ENCODE measurements around the gene HIC1.

HIC1 gene

DNA sequence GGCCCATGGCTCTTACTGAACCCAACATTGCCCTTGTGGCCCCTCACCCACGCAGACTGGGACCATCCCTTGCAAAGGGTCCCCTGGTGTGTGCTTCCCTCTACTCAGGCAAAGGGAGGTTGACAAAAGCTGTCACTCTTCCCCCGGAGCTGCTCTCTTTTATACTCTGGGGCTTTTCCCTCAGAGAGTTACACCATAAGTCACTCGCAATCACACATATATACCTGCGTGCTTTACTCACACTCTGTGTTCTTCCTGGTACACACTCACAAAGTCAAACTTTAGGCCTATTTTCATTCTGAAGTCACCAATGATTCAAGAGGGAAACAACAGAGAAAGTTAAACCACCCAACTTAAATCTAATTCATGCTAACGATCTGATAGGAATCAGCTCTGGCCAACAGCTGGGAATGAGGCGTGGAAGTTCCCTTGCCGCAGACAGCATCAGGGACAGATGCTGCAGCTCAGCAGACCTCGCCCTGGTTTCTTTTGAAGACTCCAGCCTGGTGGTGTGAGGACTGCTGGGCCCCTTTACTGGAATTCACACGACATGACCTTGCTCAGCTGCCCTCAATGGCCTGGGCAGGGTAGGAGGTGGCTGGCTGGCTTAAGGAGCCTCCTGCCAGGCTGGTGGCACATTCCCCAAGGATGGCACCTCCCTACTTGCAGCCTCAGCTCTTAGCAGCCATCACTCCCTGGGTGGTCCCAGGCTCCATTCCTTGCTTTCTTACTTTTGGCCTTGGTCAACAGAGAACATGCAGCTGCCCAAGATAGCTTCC lies 27.3 kb downstream of the HIC1 start:
- DNase-seq, result no peak

DNA sequence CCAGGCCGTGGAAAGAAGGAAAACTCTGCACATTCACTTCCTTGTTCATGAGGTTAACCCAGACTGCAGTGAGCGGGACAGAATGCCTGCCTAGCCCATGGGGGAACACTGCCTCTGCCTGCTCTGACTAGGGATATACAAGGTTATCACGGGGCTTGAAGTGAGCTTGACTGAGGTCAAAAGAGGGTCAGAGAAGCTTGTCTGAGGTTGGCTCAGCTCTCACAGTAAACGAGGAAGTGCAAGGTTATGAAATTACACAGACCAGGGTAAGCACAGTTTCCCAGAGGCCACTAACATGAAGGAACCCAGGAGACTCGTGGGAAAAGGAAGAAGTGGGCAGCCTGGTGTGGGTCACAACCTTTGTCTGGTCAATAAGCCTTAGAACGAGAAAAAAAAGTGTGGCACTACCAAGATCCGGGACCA lies 28.7 kb downstream of the HIC1 start:
- no peak for DNase-seq

DNA sequence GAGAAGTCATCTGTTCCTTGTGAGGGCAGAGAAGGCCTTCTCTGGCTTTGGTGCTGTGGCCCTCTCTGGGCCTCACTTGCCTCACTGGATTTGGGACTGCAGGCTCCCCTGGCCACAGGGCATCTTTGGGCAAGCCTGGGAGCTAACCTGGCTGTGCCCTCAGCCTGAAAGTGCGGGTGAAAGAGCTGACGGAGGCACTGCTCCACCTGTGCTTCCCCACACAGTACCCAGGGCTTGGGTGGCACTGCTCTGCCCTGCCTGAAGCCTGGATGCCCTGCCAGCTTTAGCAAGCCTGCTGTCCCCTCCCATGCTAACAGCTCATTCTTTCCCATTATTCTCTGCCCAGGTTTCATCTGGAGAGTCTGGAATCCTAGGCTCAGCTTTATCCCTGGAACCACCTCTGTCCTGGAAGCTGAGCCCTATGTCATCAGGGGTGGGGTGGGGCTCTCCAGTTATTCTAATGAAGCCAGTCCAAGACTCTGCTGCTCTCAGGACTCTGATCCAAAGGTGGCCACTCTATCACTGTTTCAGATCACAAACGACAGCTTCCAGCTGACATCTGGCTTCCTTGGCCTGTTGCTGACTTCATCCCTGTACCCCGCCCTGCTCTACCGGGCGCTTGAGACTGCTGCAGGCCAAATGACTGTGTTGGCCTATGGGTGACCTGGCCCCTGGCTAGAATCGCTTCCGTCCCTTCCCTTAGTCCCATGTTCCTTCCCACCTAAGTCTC lies 29.3 kb downstream of the HIC1 start:
- no peak for DNase-seq

DNA sequence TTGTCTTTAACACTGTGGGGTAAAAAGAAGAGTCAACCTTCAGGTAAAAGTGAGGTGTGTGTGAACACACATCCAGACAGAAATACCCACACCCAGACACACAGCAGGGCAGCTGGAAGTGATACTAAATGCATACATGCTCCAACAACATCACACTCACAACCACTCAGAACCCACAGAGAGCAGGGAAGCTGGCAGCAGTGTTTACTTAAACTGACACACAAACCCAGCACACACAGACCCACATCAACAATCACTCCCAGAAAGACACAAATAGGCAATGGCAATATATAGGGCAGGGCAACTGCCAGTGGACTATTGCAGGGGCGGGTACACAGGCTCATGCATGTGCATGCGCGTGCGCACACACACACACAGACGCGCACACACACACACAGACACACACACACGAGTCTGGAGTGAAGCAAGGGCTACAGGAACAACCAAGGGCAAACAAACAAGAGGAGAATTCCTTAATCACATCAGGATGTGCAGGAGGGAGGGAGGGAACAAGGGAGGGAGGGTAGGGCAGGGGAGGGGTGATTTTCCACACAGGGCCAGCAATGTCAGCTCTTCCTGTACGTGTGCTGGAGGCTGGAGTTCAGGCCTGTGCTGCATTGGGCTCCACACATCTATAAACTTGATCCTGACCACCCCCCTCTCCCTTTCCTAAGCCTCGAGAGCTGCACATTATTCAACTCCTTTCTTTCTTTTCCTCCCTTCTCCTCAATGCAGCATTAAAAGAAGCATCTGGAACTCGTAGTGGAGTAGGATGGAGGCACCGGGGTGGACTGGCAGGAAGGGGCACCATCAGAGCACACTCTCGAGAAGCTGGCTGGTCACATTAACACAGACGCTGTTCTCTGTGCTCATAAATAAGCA lies 30.1 kb downstream of the HIC1 start:
- no peak for DNase-seq

DNA sequence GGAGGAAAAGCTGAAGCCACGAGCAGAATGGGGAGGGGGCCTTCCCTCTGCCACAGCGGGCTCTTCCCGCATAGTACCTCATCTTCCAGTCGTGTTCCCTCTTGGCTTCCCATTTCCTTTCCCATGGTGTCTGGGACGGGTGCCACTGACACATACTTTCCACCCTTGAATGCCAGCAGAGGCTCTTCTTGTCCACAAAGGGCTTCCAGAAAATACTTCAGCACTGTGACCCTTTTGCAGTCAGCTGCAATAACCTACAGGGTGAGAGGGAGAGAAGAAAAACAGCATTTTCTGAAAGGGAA lies 30.7 kb downstream of the HIC1 start:
- DNase-seq, result no peak

DNA sequence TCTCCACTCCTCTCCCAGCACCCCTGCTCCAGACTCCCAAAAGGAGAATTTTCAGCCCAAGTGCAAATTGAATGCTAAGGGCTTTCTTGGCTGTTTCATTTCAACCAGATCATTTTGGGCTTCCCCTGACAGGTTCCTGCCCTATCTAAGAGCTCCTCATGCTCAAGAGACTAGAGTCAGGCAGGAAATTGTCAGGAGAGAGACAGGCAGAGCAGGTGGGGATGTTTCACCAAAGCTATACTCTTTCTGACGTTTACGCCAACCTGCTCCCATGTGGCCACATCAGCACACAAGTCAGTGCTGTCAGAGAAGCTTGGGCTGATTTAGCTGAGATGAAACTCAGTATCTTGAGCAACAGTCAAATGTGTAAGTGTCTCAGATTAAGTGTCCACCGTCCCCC lies 31.4 kb downstream of the HIC1 start:
- DNase-seq, result no peak

DNA sequence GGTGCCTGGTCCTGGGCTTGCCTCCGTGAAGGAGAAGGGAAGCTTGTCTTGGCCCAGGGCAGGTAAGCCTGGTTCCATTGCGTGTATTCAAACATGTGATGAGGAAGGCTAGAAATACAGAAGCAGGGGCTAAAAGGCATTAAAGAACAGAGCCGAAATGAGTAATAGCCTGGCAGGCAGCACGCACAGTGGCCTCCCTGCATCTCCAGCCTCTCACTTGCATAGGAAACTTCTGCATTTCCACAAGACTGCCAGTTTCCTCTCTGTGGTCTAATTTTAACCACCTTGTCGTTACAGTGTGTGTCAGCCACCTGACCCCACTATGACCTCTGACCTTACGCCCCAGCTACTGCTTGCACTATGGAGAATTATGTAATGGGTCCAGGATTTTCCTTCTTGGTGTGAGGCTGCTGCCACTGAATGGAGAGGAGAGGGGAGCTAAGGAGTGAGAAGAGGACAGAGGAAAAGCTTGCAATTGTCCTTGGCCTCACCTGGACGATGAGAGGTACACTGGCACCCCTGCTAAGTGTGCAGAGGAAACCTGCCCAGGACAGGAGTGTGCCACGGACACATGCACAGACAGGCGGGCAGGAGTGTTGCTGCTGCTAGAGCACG lies 32.8 kb downstream of the HIC1 start:
- peak; percentile 31 to 49 for DNase-seq

DNA sequence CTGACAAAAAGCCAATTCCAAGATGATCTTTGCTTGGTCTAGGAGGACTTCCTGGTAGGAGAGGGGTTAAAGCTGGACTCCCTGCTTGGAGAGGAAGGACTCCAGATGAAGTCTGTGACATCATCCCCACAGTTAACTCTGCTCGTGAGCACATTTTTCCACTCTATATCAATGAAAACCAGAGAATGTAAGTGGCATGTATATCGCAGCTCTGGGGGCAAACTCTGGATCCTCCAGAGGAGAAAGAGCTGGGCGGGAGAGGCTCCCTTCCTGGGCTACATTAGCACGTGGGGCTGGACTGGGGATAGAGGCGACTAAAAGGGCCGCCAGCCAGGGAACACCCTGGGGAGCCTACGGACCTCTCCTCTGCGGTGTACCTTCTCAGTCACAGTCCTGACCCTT lies 34.1 kb downstream of the HIC1 start:
- no peak for DNase-seq

DNA sequence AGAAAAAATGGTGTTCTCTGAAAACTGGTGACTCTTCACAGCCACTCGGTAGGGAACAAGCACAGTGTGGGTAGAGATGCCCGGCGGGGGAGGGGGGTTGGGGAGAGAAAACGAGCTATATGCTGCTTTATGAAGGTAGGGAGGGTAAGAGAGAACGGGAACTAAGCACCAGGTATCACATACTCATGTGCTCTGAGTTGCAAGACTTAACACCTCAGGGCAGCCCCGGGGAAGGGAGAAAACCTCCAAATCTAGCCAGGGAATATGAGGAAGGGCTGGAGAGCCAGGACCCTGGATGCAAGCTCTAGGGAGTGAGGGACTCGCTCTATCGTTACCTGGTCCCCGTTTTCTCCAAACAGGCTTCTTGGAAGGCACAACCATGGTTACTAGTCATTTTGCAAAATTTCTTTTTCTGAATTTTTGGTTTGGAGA lies 35.3 kb downstream of the HIC1 start:
- peak; percentile 34 to 43 for DNase-seq

DNA sequence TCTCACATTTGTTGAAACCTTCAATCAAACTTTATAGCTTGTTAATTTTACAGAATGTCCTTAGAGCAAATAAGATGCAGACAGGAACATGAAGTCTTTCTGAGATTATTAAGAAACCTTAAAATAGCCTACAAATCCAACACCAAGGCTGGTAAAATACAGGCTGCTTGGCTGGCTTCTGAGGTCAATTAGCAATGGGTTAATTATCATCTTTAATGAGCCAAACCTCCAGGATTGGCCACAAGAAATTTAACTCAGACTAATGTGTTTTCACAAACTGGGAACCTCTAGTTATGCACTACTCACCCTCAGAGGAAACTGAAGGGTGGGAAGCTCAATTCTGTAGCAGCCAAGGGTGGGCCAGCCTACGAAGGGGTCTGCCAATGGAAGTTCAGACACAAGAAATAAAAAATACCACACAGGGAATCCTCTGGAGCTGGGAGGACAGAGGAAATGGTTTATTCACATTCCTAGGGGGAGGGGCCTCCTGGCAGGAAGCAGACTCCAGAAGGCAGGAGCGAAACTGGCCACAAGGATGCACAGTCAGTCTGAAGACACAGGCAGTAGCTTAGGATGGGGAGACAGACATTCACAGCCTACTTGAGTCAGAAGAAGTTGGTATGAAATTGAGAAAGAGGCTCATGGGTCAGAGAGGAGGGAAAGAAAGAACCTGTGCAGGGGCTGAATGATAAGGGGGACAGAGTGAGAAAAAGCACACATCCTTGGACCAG lies 36.1 kb downstream of the HIC1 start:
- no peak for DNase-seq

DNA sequence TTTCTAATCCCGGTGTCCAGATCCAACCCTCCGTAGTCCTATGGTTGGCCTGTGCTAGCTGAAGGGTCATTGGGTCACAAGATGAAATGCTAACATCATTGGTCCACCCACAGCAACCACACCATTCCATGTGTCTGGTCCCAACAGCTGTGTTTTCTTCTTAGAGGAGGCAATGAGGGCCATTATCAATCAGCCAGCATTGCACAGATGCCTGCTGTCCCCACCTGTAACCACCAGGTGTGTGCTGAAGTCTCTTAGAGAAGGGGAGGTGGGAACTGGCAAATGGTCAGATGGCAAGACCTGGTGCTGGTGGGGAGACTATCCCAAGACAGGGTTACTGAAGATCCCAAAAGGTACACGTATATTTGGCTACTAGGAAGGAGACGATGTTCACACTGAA lies 37.4 kb downstream of the HIC1 start:
- DNase-seq, result no peak

DNA sequence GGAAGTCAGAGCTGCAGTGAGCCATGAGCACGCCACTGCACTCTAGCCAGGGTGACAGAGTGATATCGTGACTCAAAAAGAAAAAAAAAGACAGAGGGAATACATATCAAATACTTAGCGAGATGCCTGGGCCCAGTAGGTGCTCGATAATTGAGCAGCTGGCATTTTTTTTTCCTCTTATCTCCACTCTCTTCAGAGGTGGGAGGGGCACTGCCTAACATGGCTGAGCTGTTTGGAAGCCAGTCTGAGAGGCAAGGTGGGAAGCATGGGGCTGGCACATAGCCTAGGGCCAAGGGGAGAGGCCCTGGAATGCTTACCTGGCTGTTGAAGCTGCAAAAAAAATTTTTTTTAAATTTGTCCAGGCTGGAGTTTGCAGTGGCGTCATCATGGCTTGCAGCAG lies 38.4 kb downstream of the HIC1 start:
- no peak for DNase-seq

DNA sequence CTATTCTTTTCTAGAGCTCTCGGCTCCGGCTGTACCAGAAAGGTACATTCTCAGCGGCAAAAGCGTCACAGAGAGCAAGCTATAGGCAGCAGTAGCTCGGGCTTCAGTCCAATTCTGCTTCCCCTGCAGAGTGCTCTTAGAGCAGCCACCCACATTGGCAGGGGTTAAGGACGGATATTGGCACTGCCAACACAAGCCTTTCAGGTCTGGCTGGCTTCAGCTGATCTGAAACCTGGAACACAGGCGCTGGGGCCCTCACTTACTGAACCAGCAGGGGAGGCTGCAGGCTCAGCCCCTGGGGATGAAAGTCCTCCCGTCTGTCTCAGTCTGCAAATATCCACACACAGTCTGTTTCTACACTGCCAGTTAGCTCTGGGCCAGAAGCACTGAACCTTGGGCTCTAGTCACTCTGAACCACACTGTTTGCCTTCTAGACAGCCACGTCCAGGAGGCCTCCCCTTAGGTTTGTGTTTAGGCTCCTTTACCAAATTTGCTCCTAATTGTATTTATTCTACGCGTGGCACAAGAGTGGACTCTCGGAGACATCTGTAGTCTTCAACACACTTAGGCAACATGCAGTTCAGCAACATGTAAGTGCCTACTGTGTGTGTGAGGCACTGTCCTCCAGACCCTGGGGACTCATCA lies 40.1 kb downstream of the HIC1 start:
- DNase-seq, result no peak

DNA sequence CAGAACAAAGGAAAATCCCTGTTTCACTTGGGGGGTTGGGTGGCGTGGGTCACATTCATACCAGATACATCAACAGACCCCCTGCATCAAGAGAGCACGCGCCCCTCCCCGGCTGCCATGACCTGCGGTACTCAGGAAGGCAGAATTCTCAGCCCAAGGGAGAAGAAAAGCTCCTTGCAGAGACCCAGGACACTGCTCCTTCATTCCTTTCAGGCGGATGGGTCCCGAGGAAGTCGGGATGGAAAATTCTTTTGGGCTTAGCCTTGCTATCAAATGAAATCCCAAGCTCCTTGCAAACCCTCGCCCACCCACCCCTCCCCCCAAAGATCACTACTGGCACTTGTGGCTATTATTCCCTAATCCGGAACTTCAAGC lies 40.6 kb downstream of the HIC1 start:
- no peak for DNase-seq

DNA sequence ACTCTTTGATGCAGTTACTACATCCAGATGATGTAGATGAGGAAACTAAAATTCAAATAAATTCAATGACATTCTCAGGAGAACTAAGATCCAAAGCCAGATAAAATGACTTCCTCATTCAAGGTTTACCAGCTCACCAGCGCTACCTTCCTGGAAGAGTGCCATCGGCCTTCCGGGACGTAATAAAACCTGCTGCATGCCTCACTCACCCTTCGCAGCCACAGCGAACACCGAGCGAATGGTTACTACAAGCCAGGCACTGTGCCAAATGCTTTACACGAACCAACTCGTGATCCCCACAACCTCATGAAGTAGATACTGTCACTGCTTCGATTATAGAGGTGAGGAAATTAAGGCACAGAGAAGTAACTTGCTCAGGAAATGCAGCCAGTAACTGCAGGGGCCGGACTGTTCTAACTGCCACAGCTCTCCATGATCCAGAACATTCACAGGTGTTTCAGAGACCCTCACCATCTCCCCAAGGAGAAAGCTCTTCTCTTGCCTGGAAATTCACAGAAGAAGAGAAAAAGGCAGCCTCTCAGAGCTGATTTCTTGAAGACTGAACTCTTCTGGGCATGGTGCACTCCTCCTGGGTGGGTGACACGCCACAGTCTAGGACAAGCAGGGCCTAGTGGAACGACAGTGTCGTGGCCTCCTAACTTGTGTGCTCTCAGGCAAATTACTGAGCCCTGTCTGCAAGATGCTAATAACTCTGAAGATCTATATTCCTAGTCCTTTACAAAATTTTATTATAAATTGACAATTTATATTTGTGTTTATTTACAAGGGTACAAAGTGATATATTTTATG lies 46.8 kb downstream of the HIC1 start:
- peak; percentile 16 to 17 for DNase-seq

DNA sequence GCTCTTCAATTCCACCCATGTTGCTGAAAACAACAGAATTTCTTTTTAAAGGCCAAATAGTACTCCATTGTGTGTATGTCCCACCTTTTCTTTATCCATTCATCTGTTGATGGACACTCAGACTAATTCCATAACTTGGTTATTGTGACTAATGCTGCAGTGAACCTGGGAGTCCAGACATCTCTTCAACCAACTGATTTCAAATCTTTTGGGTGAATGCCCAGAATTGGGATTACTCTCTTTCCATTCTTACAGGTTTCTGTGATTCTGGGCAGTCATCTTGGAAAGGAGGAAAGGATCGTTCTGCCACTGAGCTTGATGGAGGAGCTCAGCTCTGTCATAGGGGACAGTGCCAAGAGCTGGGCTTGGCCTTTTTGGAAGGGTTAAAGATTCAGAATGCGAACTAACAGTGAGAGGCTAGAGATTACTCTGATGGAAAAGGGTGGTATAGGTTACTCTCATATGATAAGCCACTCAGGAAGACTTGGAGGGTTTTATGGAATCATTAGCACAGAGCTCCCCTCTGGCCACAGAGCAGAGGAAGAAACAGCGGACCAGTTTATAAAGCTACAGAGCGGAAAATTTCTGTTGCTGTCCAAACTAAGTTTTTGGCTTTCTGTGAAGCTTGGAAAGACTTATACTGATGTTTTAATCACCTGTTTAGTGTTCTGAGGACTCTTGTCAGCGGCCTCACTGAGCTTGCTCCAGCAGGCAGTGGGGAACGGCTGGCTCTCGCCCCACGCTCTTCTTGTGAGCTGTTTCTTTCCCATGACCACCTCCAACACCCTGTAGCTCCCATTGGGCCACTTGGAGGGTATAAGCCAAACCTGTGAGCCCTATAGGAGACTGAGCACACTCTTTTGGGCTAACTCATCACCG lies 48.3 kb downstream of the HIC1 start:
- DNase-seq, result no peak

DNA sequence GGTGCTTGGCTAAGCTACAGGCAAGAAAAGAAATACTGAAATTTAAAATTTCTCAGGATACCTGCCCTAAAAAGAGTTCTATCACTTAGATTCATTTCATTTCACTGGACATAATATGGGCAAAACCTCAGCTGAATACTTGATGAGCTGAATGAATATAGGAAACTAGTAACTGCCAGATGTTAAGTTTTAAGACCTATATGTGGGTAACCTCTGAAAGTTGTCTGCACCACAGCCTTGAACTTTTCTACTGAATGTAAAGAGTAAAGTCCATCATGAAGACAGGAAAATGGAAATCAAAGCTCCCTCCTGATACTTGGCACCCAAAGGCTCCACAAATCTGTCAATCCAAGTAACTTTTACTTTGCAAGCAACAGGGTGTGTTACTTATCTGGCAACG lies 50.8 kb downstream of the HIC1 start:
- DNase-seq, result no peak

DNA sequence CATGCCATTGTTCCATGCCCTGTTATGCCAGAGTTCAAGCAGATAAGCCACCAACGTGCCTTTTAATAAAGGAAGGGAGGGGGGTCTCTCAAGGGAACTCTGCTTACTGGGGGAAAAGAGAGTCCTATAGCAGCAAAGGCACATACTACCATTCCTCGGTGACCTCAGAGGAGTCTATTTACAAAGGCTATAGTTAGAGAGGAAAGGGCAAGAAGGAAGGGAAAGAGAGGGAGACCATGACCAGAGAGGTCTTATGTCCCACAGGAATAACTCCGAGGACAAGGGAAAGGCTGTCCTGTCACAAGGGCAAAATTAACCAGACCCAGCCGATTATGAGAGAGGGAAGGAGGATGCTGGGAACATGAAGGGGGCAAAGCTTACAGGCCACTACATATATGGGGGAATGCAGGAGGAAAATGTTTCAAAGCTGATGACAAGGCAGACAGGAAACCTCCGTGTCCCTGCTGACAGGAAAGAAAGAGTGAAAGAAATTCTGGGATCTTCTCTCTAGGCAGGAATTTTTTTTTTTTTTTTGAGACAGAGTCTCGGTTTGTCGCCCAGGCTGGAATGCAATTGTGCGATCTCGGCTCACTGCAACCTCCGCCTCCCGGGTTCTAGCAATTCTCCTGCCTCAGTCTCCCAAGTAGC lies 51.5 kb downstream of the HIC1 start:
- no peak for DNase-seq

DNA sequence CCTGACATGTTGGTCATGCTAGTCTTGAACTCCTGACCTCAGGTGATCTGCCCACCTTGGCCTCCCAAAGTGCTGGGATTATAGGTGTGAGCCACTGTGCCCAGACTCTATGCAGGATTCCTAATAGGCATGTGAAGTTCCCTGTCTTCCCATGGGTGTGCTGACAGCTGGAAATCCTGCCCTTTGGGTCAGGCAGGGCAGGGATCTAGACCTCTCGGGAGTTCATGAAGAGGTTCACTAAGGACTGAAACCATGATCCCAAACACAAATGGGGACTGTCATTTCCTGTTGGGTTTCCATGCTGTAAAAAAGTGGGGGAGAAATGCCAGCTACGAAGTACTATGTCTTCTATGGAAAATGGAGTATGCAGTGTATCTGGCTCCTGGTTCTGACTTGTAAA lies 52.1 kb downstream of the HIC1 start:
- no peak for DNase-seq

DNA sequence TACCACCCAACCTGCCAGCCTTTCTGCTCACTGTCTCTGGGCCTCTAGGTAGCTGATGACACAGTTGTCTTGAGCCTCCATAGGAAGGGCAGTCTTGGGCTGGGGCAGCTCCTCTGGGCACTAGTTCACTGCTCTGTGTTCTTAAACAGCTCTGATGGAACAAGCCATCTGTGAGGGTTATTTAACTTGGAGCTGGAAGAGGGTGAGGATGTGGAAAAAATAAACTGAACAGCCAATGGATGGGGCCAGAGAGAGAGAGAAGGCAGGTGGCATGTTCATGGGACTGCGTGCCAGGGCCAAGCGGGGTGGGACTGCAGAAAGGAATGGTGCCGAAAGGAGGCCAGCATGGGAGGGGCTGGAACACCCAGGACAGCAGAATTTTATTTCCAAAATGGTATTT lies 52.6 kb downstream of the HIC1 start:
- no peak for DNase-seq

Measured in activated CD4-positive, alpha-beta T cell treated with anti-CD3 and anti-CD28 coated beads, Interleukin-2, amount 50 U/mL, for 4 hours (primary cell).